Measurements from ENCODE around the gene NPAS2.
A peak's percentile ranks its signal among the peaks of the same experiment; 100 is the strongest.

The NPAS2 gene

DNA sequence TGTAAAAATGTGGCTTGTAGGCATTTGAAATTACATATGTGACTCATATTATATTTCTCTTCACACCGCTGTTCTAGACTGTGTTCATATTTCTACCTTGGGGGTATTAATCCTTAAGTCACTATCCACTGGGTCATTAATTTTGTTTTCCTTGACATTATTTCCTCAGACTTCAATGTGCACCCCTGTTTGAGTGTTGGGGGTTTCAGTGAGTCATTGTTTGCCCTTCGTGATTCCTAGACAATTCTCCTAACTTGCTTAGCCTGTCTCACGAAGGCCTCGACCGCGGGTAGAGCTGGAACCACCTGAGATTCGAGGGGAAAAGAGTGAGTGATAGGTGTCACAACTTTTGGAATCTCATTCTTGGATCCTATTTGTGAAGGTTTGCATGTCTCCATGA lies 35.1 kb downstream of the NPAS2 start:
- no peak for DNase-seq (ENCODE audit: low spot score)

DNA sequence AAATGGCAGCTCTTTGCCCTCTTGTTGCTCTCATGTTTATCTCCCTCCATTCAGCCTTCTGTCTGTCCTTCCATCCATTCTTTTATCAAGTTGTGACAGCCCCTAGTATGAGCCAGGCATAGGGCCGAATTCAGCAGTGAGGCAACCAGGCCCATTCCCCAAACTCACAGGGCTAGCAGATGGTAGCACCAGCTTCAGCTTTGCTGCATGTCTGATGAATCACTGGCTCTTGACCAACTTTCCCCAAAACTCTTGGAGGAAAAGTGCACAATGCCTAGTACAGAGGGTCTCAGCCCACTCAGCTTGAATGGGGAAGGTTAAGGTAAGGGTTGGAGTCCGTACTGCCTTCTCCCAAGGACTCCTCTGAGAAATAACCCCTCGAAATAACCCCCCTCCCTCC lies 35.7 kb downstream of the NPAS2 start:
- DNase-seq (ENCODE audit: low spot score): no peak

DNA sequence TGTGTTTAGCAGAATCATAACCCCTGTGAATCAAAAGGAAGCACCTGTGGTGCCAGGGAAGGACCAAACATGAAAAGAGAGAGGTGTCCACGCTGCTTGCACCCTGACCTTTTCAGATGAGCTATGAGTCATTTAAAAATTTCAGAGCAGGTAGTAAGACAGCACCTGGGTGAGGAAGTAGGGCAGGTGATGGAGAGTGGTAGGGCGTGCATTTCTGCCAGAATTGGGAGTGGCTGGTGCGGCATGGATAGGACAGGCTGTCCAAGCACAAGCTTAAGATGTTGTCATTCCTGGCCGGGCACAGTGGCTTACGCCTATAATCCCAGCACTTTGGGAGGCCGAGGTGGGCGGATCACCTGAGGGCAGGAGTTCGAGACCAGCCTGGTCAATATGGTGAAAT lies 36.8 kb downstream of the NPAS2 start:
- no peak for DNase-seq (ENCODE audit: low spot score)

DNA sequence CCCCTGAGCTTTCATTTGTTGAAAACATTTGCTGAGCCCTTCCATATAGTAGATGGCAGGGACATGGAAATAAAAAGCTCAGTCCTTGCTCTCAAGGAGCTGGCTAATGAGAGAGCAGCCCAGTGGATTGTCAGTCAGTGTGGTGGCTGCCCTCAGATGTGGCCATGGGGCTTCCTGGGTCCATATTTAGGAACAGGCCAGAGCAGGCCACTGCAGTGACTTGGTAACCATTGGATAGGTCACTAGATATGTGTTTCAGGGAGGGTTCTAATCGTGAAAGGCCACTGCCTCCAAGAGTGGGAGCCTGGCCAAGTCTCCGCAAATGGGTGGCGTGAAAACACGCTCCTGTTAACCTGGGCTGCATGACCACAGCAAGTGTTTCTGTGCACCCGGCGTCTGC lies 37.4 kb downstream of the NPAS2 start:
- no peak for DNase-seq (ENCODE audit: low spot score)

DNA sequence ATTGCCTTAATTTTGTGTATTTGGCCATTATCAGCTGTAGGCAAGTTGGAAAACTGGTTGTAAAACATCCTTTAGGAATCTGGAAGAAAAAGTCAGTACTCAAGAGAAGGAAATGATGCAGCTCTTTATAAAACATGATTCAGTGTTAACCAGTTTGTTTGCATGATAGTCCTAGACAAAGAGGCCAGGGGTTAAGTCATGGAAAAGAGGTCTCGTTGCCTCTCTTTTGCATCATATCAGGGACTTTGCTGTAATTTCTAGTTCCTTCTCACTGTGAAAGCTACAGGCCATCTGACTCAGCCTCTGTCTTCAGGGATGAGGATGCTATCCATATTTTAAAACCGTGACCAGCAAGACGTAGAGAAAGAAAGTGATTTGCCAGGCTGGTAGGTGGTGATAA lies 38.0 kb downstream of the NPAS2 start:
- no peak for DNase-seq (ENCODE audit: low spot score)

DNA sequence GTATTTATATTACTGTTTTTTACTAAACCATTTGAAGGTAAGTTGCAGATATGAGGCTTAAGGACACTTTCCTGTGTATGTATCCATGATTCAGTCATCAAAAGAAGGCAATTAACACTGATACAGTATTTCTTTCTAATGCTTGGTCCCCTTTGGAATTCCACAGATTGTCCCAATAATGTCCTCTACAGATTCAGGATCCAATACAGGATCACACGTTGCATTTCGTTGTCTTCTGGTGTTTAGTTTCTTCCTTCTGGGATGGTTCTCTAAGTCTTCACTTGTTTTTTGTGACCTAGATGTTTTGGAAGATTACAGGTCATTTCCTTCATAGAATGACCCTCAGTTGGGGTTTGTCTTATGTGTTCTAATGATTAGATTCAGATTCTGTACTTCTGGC lies 40.0 kb downstream of the NPAS2 start:
- DNase-seq (ENCODE audit: low spot score): no peak

DNA sequence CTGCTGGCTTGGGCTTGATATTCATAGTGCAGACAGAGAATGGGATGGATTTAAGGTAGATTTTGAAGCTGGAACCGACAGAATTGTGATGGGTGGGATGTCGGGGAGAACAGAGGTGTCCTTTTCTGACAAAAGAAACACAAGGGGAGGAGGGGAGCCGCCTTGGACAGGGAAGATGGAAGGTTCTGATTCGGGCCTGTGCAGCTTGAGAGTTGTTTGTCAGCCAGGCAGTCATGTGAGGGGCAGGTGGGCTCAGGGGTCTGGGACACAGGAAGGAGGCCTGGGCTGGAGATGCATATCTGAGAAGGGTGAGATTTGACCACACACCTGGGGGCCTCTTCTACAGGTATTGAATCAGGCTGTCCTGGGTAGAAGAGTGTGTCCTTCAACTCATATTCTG lies 41.4 kb downstream of the NPAS2 start:
- no peak for DNase-seq (ENCODE audit: low spot score)

DNA sequence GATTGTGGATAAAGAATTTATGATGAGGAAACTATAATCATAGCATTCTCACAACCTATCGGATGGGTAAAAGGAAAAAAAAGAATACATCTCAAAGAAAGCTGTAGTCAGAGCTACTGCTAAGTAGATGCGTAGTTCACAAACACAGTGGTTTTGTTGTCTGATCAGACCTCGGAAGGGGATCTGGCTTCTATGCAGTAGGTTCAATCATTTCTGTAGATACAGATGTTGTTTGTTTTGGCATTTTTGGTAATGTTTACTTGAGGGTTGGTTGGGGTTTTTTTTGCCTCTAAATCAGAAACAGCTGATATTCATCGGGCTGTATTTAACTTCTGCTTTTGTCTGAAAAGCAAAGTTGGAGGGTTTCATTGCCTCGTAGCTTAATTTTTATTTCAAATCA lies 42.1 kb downstream of the NPAS2 start:
- no peak for DNase-seq (ENCODE audit: low spot score)

DNA sequence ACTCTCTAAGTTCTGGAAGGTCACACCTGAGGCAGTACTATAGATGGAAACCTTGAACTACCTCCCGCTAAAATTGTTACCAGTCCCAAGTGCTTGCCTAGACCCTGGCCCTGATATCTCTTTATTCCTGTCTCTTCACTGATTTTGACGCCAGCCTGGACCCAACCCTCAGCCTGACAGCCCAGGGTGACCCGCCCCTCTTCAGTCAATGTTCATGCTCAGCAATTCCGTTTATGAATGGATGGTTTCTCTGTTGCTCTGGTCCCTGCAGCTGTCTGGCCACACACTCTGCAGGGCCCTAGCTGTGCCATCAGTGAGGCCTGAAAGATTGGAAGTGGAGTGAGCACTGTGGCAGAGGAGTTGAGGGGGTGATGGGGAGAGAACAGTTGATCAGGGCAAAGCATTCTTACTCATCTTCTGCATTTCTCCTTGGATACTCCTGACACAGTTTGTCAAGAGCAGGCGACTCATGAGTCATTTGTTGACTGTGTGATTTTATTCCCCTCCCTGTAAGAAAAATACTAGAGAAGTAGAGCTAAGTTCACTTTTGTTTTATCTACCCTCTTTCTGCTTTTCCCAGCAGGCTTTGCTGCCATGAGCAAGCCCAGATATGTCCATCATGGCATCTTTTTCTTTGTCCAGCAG lies 46.0 kb downstream of the NPAS2 start:
- DNase-seq (ENCODE audit: low spot score): no peak

DNA sequence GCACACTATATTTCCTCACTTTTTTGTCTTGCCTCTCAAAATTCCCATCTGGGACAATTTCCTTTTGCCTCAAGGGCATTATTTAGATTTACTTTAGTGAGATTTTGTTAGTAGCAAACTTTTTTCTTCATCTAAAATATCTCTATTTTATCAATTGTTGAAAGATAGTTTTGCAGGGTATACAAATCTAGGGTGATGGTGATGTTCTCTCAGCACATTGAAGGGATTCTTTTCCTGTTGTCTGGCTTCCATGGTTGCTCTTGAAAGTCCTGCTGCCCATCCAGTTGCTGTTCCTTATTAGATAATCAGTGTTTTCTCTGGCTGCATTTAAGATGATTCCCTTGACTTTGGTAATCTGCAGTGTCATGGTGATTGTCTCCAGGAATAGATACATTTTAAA lies 48.1 kb downstream of the NPAS2 start:
- DNase-seq (ENCODE audit: low spot score): no peak

DNA sequence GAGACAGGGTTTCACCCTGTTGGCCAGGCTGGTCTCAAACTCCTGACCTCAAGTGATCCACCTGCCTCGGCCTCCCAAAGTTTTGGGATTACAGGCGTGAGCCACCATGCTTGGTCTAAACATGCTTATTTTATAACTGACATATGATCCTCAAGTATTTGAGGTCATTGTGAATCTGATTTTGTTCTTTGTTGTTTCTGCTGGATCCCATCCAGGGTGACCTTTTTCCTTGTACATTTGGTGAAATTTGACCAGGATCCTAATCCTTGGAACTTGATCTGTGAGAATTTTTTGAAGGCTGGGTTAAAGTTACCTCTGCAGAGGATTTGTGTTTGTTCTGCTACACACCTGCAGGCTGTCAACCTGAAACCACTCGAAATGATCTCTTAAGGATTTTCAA lies 49.2 kb downstream of the NPAS2 start:
- DNase-seq (ENCODE audit: low spot score): no peak

DNA sequence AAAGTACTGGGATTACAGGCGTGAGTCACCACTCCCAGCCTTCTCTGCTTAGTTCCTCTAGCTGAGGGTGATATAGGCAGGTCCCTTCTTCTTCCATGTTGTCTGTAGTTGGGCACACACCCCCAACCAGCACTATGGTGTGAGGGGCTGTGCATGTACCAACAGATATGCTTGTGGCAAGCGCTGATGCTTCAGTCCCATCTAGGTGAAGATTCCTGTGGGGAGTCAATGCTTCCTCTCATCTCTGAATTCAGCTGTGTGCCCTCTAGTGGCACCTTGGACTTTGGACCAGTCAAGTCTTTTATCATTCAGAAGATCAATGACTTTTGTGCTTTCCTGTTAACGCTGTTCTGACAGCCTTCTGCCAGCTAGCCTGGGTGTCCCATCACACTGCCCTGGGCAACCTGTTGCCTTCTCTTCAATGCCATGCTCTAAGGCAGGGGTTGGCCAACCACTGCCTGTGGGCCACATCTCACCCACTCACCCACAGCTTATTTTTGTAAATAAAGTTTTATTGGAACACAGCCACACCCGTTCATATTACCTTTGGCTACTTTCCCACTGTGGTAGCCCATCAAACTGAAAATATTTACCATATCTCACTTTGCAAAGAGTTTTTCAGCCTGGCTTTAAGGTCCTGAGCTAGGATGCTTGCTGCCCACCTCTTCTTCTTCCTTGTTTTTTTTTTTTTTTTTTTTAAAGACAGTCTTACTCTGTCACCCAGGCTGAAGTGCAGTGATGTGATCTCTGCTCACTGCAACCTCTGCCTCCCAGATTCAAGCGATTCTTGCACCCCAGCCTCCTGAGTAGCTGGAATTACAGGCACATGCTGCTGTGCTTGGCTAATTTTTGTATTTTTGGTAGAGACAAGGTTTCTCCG lies 51.0 kb downstream of the NPAS2 start:
- DNase-seq (ENCODE audit: low spot score): no peak

DNA sequence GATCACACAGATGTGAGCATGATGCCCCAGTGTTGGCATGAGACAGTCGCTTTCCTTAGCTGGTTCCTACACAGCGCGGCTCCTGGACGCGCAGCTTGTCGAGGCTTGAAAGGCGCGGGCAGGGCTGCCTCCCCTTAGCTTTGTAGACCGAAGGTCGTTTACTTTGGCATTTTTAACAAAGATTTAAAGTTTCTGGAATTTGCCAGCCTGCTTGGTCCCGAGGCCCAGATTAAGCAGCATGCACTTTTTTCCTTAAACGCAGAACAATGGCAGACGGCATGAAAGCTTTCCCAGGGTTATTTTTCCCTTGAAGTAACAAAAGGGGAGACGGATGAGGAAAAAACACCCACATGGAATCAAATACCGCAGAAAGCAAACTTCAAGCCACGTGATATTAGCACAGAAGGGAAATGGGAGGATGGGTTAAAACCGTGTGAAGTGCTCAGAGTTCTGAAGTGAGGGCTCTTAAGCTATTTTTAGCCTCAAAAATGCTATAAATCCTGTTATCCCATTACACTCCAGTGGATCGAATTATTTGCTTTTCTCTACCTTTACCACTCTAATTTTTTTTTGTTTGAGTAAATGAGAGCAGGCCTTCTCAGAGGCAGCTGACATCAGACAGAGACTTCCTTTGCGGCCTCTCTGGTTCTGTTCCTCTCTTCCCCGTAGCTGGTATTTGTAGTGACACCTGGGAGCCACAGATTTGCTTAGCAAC lies 55.7 kb downstream of the NPAS2 start:
- peak; percentile 39 for DNase-seq (ENCODE audit: low spot score)

DNA sequence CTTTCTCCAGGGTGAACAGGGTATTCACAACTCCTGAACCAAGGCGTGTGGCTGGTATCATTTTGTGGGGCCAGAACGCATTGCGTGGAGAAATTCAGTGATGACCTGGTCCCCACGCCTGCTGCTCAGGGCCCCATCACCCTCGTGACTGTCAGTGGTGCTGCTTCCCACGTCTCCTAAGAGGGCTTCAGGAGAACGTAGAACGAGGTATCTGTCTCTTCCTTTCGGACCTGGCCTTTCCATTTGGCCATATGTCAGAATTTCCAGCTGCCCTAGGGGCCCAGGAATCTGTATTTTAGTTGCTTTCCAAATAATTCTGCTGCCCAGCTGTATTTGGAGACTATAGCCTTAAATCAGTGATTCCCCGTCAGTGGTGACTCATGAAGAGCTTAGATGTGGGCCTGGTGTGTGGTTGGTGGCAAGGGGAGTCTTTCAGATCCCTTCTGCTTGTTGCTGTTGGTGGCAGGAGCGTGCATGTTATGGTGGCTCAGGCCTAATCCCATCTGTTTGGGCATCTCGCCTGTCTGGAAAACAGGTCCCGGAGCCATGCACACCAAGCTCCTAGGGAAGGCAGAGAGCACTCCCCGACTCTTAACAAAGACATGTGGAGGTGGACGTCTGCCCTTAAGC lies 56.4 kb downstream of the NPAS2 start:
- no peak for DNase-seq (ENCODE audit: low spot score)

DNA sequence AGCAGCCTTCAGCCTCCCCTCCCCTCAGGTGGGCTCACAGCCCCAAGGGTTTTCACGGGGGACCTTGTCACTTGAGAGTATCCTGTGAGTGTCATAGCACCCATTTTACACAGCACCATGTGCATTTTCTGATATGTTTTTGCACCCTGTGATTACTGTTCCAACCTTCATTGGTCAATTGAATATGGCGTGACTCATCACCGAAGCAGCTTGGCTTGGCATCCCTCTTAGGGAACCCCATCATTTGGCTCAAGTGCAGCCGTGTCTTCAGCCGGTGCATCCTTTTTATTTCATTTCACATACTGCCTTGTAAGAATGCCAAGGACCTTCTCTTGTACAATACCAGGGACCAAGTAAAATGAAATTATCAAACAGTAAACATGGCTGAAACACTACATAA lies 57.6 kb downstream of the NPAS2 start:
- DNase-seq (ENCODE audit: low spot score): no peak

DNA sequence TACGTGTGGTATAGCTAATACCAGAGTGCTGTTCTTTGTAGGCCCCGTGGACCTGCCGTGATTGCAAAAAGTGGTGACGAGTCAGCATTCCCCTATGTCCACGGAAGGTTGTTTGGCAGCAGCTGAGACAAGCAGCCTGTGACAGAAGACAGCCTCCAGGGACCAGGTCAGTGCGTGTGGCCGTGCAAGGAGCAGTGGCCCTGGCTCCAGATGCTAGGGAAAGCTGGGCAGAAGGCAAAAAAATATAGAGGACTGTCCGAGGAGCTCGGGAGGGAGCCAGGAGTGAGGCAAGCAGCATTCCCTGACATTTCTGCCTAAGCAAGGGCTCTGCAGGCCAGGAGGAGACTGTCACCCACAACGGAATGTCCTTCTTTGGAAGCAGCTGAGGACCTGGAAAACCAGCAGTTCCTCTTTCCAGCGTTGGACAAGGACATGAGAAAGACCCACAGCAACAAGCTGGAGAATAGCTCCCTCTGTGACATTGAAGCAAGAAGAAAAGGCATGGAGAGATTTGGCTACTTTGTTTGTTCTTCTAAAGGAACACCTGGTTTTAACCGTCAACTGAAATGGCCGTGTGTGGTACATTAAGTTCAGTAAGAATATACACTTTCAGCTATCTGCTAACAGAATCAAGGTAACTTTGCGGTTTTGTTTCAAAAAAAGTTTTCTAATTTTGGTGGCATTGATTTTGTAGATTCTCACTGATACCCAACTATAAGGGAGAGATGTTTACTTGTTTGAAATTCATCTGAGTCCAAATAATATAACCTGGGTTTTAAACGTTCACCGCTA lies 58.3 kb downstream of the NPAS2 start:
- no peak for DNase-seq (ENCODE audit: low spot score)

DNA sequence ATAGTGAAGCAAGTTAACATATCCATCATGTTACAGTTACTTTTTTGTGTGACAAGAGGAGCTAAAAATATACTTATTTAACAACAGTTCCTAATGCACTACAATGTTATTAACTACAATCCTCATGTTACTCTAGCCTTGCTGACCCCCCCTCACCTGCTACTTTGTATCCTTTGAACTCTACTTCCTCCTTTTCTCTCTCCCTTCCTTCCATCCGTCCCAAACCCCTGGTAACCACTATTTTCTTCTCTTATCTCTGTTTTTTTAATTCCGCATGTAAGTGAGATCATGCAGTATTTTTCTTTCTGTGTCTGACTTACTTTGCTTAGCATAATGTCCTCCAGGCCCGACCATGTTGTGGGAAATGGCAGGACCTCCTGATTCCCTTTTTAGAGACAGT lies 59.4 kb downstream of the NPAS2 start:
- DNase-seq (ENCODE audit: low spot score): no peak

DNA sequence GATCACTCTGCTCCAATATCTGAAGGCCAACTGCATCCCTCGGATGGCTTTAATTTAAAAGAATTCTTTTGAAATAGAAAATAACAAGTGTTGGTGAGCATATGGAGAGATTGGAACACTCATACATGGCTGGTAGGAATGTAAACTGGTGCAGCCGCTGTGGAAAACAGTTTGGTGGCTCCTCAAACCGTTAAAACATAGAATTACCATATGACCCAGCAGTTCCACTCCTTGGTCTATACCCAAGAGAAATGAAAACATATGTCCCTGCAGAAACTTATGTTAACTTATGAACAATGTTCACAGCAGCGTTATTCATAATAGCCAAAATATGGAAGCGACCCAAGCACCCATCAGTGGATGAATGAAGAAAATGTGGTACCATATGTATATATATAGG lies 60.1 kb downstream of the NPAS2 start:
- DNase-seq (ENCODE audit: low spot score): no peak

DNA sequence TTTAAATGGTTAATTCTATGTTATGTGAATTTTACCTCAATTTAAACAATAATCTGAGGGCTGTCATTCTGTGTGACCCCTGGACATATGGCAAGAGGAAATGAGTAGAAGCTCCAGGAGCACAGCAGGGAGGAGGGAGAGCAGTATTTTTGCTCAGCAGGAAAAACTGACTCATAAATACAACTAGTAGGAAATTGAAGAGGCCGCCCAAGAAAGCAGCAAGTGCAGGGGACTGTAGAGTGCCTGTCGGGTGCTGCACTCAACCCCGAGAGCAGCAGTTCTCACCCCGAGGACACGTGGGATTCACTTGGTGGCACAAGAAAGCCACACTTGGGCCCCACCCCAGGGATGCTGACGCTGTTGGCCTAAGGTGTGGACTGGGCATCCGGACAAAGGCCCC lies 60.8 kb downstream of the NPAS2 start:
- DNase-seq (ENCODE audit: low spot score): no peak

DNA sequence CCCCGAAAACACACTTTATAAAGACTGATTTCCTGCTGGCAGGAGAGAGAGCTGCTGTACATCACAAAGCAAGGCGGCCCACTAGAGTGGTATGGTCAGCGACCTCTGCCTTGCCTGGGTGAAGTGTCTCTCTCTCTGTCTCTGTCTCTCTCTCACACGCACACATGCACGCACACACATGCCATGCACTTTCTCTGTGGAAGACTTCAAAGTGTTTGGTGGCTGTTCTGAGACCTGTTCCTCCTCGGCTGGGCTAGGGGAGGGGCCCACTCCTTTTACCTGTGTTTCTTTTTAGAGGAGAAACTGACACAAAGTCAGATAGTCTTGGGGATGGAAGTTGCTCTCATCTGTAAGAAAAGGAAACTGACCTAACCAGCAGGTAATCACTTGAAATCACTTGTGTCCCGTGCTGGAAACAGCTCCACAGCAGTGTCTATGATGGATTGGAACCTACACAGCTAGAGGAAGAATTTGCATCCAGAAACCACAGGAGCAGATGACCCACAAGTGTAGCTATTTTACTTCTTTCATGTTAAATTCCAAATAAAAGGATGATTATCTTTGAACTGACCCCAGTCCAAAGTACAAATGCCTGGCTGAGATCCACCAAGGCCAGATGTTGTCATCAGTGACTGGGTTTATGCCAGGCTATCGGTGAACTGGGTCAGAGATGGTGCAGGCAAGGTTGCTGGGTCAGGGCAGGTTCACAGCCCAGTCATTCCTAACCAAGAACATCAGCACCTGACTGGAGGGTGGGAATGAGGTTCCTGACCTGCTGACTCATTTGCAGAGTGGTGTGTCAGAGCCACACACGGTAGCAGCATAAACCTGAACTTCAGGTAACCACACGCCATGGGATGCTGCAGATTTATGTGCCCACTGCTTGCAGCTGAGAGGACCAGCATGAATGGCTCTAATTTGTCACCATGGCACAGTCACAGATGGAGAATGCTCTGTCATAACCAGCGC lies 63.0 kb downstream of the NPAS2 start:
- DNase-seq (ENCODE audit: low spot score): no peak

Data from putamen (tissue), 1 donor.